Measurements from ENCODE around the gene PCSK1.

DNA sequence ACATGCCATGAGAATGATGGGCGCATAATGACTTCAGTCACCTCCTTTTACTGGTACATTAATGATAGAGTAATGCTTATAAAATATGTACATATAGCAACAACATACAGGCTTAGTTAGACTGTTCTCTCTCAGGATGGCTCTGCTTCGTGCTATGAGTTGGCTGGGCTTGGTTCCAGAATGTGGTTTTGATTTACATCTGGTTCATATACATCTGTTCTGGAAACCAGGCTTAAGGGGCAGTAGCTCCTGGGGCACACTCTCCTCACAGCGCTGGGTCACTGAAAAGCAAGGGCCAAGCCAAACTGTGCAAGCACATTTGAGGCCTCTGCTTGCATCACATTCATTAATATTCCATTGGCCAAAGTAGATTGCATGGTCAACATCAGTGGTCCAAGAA lies 44.9 kb downstream of the PCSK1 start:
- TF ChIP-seq ELF4 (IDR thresholded peaks at IDR 0.05) = no peak
- TF ChIP-seq SP1 (IDR thresholded peaks at IDR 0.05) = no peak
- no peak for TF ChIP-seq FOXK2 (IDR thresholded peaks at IDR 0.05)
- no peak for TF ChIP-seq ZNF384 (IDR thresholded peaks at IDR 0.05)
- TF ChIP-seq FOXA1 (IDR thresholded peaks at IDR 0.05) = no peak
- TF ChIP-seq FOXM1 (IDR thresholded peaks at IDR 0.05; ENCODE audit: borderline replicate concordance) = no peak
- no peak for TF ChIP-seq TARDBP (IDR thresholded peaks at IDR 0.05)
- TF ChIP-seq CTBP1 (IDR thresholded peaks at IDR 0.05; ENCODE audit: borderline replicate concordance) = no peak
- TF ChIP-seq BHLHE40 (IDR thresholded peaks at IDR 0.05; ENCODE audit: borderline replicate concordance) = no peak
- TF ChIP-seq HDGF (IDR thresholded peaks at IDR 0.05; ENCODE audit: borderline replicate concordance) = no peak
- TF ChIP-seq, protein P1, sequence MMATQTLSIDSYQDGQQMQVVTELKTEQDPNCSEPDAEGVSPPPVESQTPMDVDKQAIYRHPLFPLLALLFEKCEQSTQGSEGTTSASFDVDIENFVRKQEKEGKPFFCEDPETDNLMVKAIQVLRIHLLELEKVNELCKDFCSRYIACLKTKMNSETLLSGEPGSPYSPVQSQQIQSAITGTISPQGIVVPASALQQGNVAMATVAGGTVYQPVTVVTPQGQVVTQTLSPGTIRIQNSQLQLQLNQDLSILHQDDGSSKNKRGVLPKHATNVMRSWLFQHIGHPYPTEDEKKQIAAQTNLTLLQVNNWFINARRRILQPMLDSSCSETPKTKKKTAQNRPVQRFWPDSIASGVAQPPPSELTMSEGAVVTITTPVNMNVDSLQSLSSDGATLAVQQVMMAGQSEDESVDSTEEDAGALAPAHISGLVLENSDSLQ (IDR thresholded peaks at IDR 0.05) = no peak
- no peak for TF ChIP-seq SUZ12 (IDR thresholded peaks at IDR 0.05)
- no peak for TF ChIP-seq ARNT (IDR thresholded peaks at IDR 0.05)
- TF ChIP-seq NFRKB (IDR thresholded peaks at IDR 0.05) = no peak
